Cardiac muscle cell (in vitro differentiated cells and primary cell): ENCODE data around the gene VASH1. TPM values are rescaled to one million over a fixed set of nuclear protein-coding genes. Genes with fewer than 3 reads are reported as not detected.
A peak's percentile ranks its signal among the peaks of the same experiment; 100 is the strongest.

Source experiments
- DNase-seq, 2 donors: peaks; one replicate each; pipeline versions ENCODE4 v3.0.0 to v3.0.0-alpha.2; 2010 to 2017; ENCODE audit warnings: low read depth in 1 of 2, low spot score in 1 of 2
- H3K27ac ChIP-seq: fragments of 200-600 bp; sonication (generic); 2 replicates; pipeline ENCODE4 v1.5.1; 2016
- H3K27me3 ChIP-seq: fragments of 200-600 bp; sonication (generic); 2 replicates; pipeline ENCODE4 v1.6.0; 2016; ENCODE audit warnings: control low read depth
- H3K36me3 ChIP-seq: fragments of 200-600 bp; sonication (generic); 2 replicates; pipeline ENCODE4 v1.5.1; 2016; ENCODE audit warnings: control low read depth
- H3K4me1 ChIP-seq: fragments of 200-600 bp; sonication (generic); 2 replicates; pipeline ENCODE4 v1.8.1; 2017; ENCODE audit warnings: low read depth, mild to moderate bottlenecking, mixed run types
- H3K4me3 ChIP-seq: fragments of 200-600 bp; sonication (generic); 2 replicates; pipeline ENCODE4 v1.5.1; 2016; ENCODE audit warnings: mild to moderate bottlenecking
- H3K9me3 ChIP-seq: fragments of 200-600 bp; sonication (generic); 2 replicates; pipeline ENCODE4 v1.5.1; 2017; ENCODE audit warnings: low read depth, mild to moderate bottlenecking, control low read depth
- polyA plus RNA-seq: library from polyadenylated mRNA; unstranded; fragments of >200 nt; fragmentation: Nextera tagmentation; extraction: Ambion mirVana; gene quantifications from 2 replicates; pipeline ENCODE4 v1.2.1, GENCODE V29; 2016
- total RNA-seq: library from RNA; depleted of rRNA; stranded (reverse); fragments of >200 nt; gene quantifications from 2 replicates; pipeline ENCODE4 v1.2.3, GENCODE V29; 2016
- TF ChIP-seq, protein P1 (sequence below): IDR thresholded peaks from 2 replicates; pipeline ENCODE4 v1.5.1; 2012; ENCODE audit warnings: low read depth, mild to moderate bottlenecking, low read length

VASH1 gene
- total and polyA plus RNA-seq, 2 experiments from 2014 or later: 22.1 to 41.0 TPM

DNA sequence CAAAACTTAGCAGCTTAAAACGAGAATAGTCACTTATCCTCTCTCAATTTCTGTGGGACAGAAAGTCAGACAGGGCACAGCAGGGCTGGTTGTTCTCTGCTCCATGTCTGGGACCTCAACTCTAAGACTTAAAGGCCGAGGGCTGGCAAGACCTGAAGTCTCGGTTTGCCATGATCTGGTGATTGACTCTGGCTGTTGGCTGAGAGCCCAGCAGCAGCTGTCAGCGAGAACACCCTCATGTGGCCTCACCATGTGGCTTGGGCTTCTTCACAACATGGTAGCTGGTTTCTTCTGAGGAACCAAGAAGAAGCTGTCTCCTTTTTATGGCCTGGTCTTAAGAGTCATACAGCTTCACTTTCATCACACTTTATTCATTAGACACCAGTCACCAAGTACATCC, 1.7 kb upstream of the VASH1 start:
- H3K27me3 ChIP-seq: peaks cover 16% of the 10 kb centered on the region
- peaks cover 10% of the 10 kb centered on the region for H3K4me1 ChIP-seq
- no peak for DNase-seq
- no peak overlapping the region for H3K4me3 ChIP-seq
- TF ChIP-seq, protein P1, sequence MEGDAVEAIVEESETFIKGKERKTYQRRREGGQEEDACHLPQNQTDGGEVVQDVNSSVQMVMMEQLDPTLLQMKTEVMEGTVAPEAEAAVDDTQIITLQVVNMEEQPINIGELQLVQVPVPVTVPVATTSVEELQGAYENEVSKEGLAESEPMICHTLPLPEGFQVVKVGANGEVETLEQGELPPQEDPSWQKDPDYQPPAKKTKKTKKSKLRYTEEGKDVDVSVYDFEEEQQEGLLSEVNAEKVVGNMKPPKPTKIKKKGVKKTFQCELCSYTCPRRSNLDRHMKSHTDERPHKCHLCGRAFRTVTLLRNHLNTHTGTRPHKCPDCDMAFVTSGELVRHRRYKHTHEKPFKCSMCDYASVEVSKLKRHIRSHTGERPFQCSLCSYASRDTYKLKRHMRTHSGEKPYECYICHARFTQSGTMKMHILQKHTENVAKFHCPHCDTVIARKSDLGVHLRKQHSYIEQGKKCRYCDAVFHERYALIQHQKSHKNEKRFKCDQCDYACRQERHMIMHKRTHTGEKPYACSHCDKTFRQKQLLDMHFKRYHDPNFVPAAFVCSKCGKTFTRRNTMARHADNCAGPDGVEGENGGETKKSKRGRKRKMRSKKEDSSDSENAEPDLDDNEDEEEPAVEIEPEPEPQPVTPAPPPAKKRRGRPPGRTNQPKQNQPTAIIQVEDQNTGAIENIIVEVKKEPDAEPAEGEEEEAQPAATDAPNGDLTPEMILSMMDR: no peak
- no peak overlapping the region for H3K27ac ChIP-seq
- H3K36me3 ChIP-seq: no peaks in the 10 kb centered on the region
- no peaks in the 10 kb centered on the region for H3K9me3 ChIP-seq

DNA sequence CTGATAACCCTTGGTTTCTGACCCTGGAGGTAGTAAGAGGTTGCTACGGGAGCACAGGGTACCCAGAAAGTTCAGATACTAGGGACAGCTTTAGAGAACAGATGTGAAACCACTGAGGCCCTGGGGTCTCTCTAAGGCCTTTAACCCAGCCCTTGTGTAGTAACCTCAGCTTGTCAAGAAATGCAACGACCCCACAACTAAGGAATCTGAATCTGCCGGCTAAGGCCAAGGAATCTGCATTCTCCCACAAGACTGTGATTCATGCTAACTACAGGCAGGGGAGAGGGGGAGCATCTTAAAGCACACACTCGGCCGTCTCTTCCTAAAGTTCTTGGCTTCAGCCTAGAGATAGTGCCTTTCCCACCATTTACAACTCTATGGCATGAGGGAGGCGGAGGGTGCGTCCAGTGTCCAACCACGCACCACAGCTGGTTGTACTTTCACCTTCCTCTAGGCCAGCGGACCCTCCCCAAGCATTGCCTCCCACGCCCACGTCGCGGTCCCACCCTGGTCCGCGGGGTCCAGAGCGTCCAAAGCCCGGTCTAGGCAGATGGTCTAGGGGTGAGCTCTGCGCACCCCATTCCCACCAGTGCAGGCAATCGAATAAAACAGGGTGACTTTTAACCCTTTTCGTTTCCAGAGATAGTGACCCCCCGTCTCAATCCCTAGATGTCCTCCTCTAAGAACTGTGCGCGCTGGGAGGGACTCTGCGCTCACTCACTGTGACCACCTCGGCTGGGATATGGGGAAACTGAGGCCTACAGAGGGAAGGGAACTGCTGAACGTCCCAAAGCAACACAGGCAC, 735 bp upstream of the VASH1 start:
- Histone ChIP-seq H3K4me3 (peak overlapping the region; percentile 55), H3K27me3 (peaks cover 16% of the 10 kb centered on the region), H3K9me3 (no peaks in the 10 kb centered on the region), H3K4me1 (peaks cover 10% of the 10 kb centered on the region), H3K36me3 (no peaks in the 10 kb centered on the region), H3K27ac (no peak overlapping the region)
- TF ChIP-seq, protein P1: no peak
- DNase-seq: no peak

GRCh38 chr14:76761960-76762410, 717 bp downstream of the VASH1 start:
- TF ChIP-seq, protein P1: no peak
- no peak for DNase-seq
- Histone ChIP-seq H3K4me3 (peak overlapping the region; percentile 55), H3K9me3 (no peaks in the 10 kb centered on the region), H3K4me1 (peaks cover 4% of the 10 kb centered on the region), H3K36me3 (no peaks in the 10 kb centered on the region), H3K27me3 (peaks cover 16% of the 10 kb centered on the region), H3K27ac (no peak overlapping the region)

GRCh38 chr14:76762411-76763095, 1.3 kb downstream of the VASH1 start:
- Histone ChIP-seq H3K4me3 (peak overlapping the region; percentile 55), H3K4me1 (peaks cover 9% of the 10 kb centered on the region), H3K9me3 (no peaks in the 10 kb centered on the region), H3K27me3 (peaks cover 16% of the 10 kb centered on the region), H3K27ac (no peak overlapping the region), H3K36me3 (no peaks in the 10 kb centered on the region)
- DNase-seq: no peak
- TF ChIP-seq, protein P1: no peak

- H3K36me3 ChIP-seq: no peaks in the 10 kb centered on the region
- TF ChIP-seq, protein P1: no peak
- H3K27me3 ChIP-seq: peaks cover 16% of the 10 kb centered on the region
- DNase-seq: no peak
- no peaks in the 10 kb centered on the region for H3K9me3 ChIP-seq
- no peak overlapping the region for H3K4me3 ChIP-seq
- peaks cover 17% of the 10 kb centered on the region for H3K4me1 ChIP-seq
- H3K27ac ChIP-seq: no peak overlapping the region
These were observed 2.1 kb downstream of the VASH1 start for GRCh38 chr14:76763096-76764041.
